Measurements from ENCODE around the gene PFKP.

The PFKP gene

GRCh38 chr10:3143791-3144434, 76.6 kb downstream of the PFKP start:
- H3K27ac ChIP-seq (ENCODE audit: low read length), result no peak overlapping the region
- 100% methylated on average over 2 of the region's 19 CpGs for WGBS (ENCODE audit: insufficient coverage, insufficient read length)
- H3K4me3 ChIP-seq (ENCODE audit: low read length), result no peak overlapping the region
- peaks cover 22% of the 10 kb centered on the region for H3K36me3 ChIP-seq (ENCODE audit: control insufficient read depth, insufficient read depth, low read length)
- H3K27me3 ChIP-seq (ENCODE audit: control insufficient read depth, insufficient read depth, low read length), result no peaks in the 10 kb centered on the region
- no peaks in the 10 kb centered on the region for H3K4me1 ChIP-seq (ENCODE audit: control insufficient read depth, insufficient read depth, low read length)
- no peaks in the 10 kb centered on the region for H3K9me3 ChIP-seq (ENCODE audit: control insufficient read depth, insufficient read depth, low read length)
- no peak for DNase-seq (ENCODE audit: low read depth, low spot score)

- H3K4me1 ChIP-seq (ENCODE audit: control insufficient read depth, insufficient read depth, low read length), result no peaks in the 10 kb centered on the region
- peaks cover 21% of the 10 kb centered on the region for H3K36me3 ChIP-seq (ENCODE audit: control insufficient read depth, insufficient read depth, low read length)
- WGBS (ENCODE audit: insufficient coverage, insufficient read length), result no CpG with 5 or more reads among the region's 18 CpGs
- no peak for DNase-seq (ENCODE audit: low read depth, low spot score)
- H3K9me3 ChIP-seq (ENCODE audit: control insufficient read depth, insufficient read depth, low read length), result no peaks in the 10 kb centered on the region
- H3K27ac ChIP-seq (ENCODE audit: low read length), result no peak overlapping the region
- no peak overlapping the region for H3K4me3 ChIP-seq (ENCODE audit: low read length)
- no peaks in the 10 kb centered on the region for H3K27me3 ChIP-seq (ENCODE audit: control insufficient read depth, insufficient read depth, low read length)
These were observed 78.0 kb downstream of the PFKP start for GRCh38 chr10:3145366-3145765.

- no peak overlapping the region for H3K4me3 ChIP-seq (ENCODE audit: low read length)
- DNase-seq (ENCODE audit: low read depth, low spot score), result no peak
- H3K27me3 ChIP-seq (ENCODE audit: control insufficient read depth, insufficient read depth, low read length), result no peaks in the 10 kb centered on the region
- H3K27ac ChIP-seq (ENCODE audit: low read length), result no peak overlapping the region
- peaks cover 21% of the 10 kb centered on the region for H3K36me3 ChIP-seq (ENCODE audit: control insufficient read depth, insufficient read depth, low read length)
- no peaks in the 10 kb centered on the region for H3K9me3 ChIP-seq (ENCODE audit: control insufficient read depth, insufficient read depth, low read length)
- H3K4me1 ChIP-seq (ENCODE audit: control insufficient read depth, insufficient read depth, low read length), result no peaks in the 10 kb centered on the region
- WGBS (ENCODE audit: insufficient coverage, insufficient read length), result no CpG with 5 or more reads among the region's 8 CpGs
These were observed 78.9 kb downstream of the PFKP start for GRCh38 chr10:3146289-3146688.

GRCh38 chr10:3147117-3147820, 79.9 kb downstream of the PFKP start:
- DNase-seq (ENCODE audit: low read depth, low spot score), result no peak
- Histone ChIP-seq H3K27me3 (ENCODE audit: control insufficient read depth, insufficient read depth, low read length) (no peaks in the 10 kb centered on the region), H3K4me1 (ENCODE audit: control insufficient read depth, insufficient read depth, low read length) (no peaks in the 10 kb centered on the region), H3K4me3 (ENCODE audit: low read length) (no peak overlapping the region), H3K9me3 (ENCODE audit: control insufficient read depth, insufficient read depth, low read length) (no peaks in the 10 kb centered on the region), H3K27ac (ENCODE audit: low read length) (no peak overlapping the region), H3K36me3 (ENCODE audit: control insufficient read depth, insufficient read depth, low read length) (peaks cover 21% of the 10 kb centered on the region)
- no CpG with 5 or more reads among the region's 17 CpGs for WGBS (ENCODE audit: insufficient coverage, insufficient read length)

- WGBS (ENCODE audit: insufficient coverage, insufficient read length), result no CpG with 5 or more reads among the region's 17 CpGs
- H3K27ac ChIP-seq (ENCODE audit: low read length), result no peak overlapping the region
- H3K36me3 ChIP-seq (ENCODE audit: control insufficient read depth, insufficient read depth, low read length), result peaks cover 17% of the 10 kb centered on the region
- no peaks in the 10 kb centered on the region for H3K4me1 ChIP-seq (ENCODE audit: control insufficient read depth, insufficient read depth, low read length)
- no peaks in the 10 kb centered on the region for H3K9me3 ChIP-seq (ENCODE audit: control insufficient read depth, insufficient read depth, low read length)
- DNase-seq (ENCODE audit: low read depth, low spot score), result no peak
- no peak overlapping the region for H3K4me3 ChIP-seq (ENCODE audit: low read length)
- H3K27me3 ChIP-seq (ENCODE audit: control insufficient read depth, insufficient read depth, low read length), result no peaks in the 10 kb centered on the region
These were observed 80.7 kb downstream of the PFKP start for GRCh38 chr10:3148041-3148440.

GRCh38 chr10:3148994-3149393, 81.6 kb downstream of the PFKP start:
- H3K27me3 ChIP-seq (ENCODE audit: control insufficient read depth, insufficient read depth, low read length), result no peaks in the 10 kb centered on the region
- peaks cover 11% of the 10 kb centered on the region; the same call in 1 of the 2 replicates for H3K36me3 ChIP-seq (ENCODE audit: control insufficient read depth, insufficient read depth, low read length)
- WGBS (ENCODE audit: insufficient coverage, insufficient read length), result no CpG with 5 or more reads among the region's 9 CpGs
- no peak overlapping the region for H3K27ac ChIP-seq (ENCODE audit: low read length)
- no peaks in the 10 kb centered on the region for H3K9me3 ChIP-seq (ENCODE audit: control insufficient read depth, insufficient read depth, low read length)
- DNase-seq (ENCODE audit: low read depth, low spot score), result no peak
- H3K4me1 ChIP-seq (ENCODE audit: control insufficient read depth, insufficient read depth, low read length), result no peaks in the 10 kb centered on the region
- H3K4me3 ChIP-seq (ENCODE audit: low read length), result no peak overlapping the region

GRCh38 chr10:3149918-3150317, 82.6 kb downstream of the PFKP start:
- no peaks in the 10 kb centered on the region for H3K27me3 ChIP-seq (ENCODE audit: control insufficient read depth, insufficient read depth, low read length)
- H3K4me3 ChIP-seq (ENCODE audit: low read length), result no peak overlapping the region
- DNase-seq (ENCODE audit: low read depth, low spot score), result no peak
- peaks cover 9% of the 10 kb centered on the region; the same call in 1 of the 2 replicates for H3K36me3 ChIP-seq (ENCODE audit: control insufficient read depth, insufficient read depth, low read length)
- H3K4me1 ChIP-seq (ENCODE audit: control insufficient read depth, insufficient read depth, low read length), result no peaks in the 10 kb centered on the region
- H3K27ac ChIP-seq (ENCODE audit: low read length), result no peak overlapping the region
- no peaks in the 10 kb centered on the region for H3K9me3 ChIP-seq (ENCODE audit: control insufficient read depth, insufficient read depth, low read length)
- WGBS (ENCODE audit: insufficient coverage, insufficient read length), result no CpG with 5 or more reads among the region's 11 CpGs

GRCh38 chr10:3150366-3150765, 83.0 kb downstream of the PFKP start:
- no peak for DNase-seq (ENCODE audit: low read depth, low spot score)
- Histone ChIP-seq H3K27ac (ENCODE audit: low read length) (no peak overlapping the region), H3K9me3 (ENCODE audit: control insufficient read depth, insufficient read depth, low read length) (no peaks in the 10 kb centered on the region), H3K27me3 (ENCODE audit: control insufficient read depth, insufficient read depth, low read length) (no peaks in the 10 kb centered on the region), H3K4me3 (ENCODE audit: low read length) (no peak overlapping the region), H3K4me1 (ENCODE audit: control insufficient read depth, insufficient read depth, low read length) (no peaks in the 10 kb centered on the region), H3K36me3 (ENCODE audit: control insufficient read depth, insufficient read depth, low read length) (peaks cover 7% of the 10 kb centered on the region; the same call in 1 of the 2 replicates)
- WGBS (ENCODE audit: insufficient coverage, insufficient read length), result no CpG with 5 or more reads among the region's 13 CpGs

GRCh38 chr10:3150961-3151360, 83.6 kb downstream of the PFKP start:
- no CpG with 5 or more reads among the region's 14 CpGs for WGBS (ENCODE audit: insufficient coverage, insufficient read length)

GRCh38 chr10:3151889-3152565, 84.7 kb downstream of the PFKP start:
- no CpG with 5 or more reads among the region's 13 CpGs for WGBS (ENCODE audit: insufficient coverage, insufficient read length)
- no peaks in the 10 kb centered on the region for H3K9me3 ChIP-seq (ENCODE audit: control insufficient read depth, insufficient read depth, low read length)
- H3K27ac ChIP-seq (ENCODE audit: low read length), result no peak overlapping the region
- H3K4me3 ChIP-seq (ENCODE audit: low read length), result no peak overlapping the region
- H3K36me3 ChIP-seq (ENCODE audit: control insufficient read depth, insufficient read depth, low read length), result peaks cover 6% of the 10 kb centered on the region; the same call in 1 of the 2 replicates
- H3K4me1 ChIP-seq (ENCODE audit: control insufficient read depth, insufficient read depth, low read length), result no peaks in the 10 kb centered on the region
- no peak for DNase-seq (ENCODE audit: low read depth, low spot score)
- no peaks in the 10 kb centered on the region for H3K27me3 ChIP-seq (ENCODE audit: control insufficient read depth, insufficient read depth, low read length)

More at GRCh38 chr10:3150961-3151360, 83.6 kb downstream of the PFKP start:
- no peak for DNase-seq (ENCODE audit: low read depth, low spot score)
- H3K4me3 ChIP-seq (ENCODE audit: low read length), result no peak overlapping the region
- no peaks in the 10 kb centered on the region for H3K4me1 ChIP-seq (ENCODE audit: control insufficient read depth, insufficient read depth, low read length)
- H3K36me3 ChIP-seq (ENCODE audit: control insufficient read depth, insufficient read depth, low read length), result peaks cover 6% of the 10 kb centered on the region; the same call in 1 of the 2 replicates
- H3K27me3 ChIP-seq (ENCODE audit: control insufficient read depth, insufficient read depth, low read length), result no peaks in the 10 kb centered on the region
- H3K9me3 ChIP-seq (ENCODE audit: control insufficient read depth, insufficient read depth, low read length), result no peaks in the 10 kb centered on the region
- no peak overlapping the region for H3K27ac ChIP-seq (ENCODE audit: low read length)
